GM12801 (cell line): ENCODE results near the gene PALLD.

Experiments
- TF ChIP-seq, protein P1 (sequence below): IDR thresholded peaks from one replicate; pipeline ENCODE4 v1.5.1; 2011; ENCODE audit warnings: control low read depth; ENCODE audit not compliant: insufficient read length; ENCODE audit errors: extremely low read depth

The PALLD gene

DNA sequence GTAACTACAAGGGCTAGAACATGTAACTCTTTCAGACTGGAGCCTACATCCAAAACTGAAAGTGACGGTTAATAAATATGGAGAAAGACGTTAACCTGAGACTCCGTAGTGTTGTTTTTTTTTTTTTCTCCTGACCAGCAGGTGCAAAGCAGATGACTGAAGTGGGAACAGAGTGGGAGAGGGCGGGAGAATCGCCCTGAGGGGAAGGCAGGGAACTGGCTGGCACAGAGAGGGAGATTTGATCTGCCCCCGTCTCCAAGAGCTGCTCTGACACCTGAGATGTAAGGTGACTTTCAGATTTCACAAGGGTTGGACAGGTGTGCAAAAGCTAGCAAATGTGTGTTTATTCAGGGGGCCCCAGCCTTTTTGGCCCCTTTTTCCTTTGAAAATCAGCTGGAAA is 180.2 kb downstream of the PALLD start:
- TF ChIP-seq, protein P1, sequence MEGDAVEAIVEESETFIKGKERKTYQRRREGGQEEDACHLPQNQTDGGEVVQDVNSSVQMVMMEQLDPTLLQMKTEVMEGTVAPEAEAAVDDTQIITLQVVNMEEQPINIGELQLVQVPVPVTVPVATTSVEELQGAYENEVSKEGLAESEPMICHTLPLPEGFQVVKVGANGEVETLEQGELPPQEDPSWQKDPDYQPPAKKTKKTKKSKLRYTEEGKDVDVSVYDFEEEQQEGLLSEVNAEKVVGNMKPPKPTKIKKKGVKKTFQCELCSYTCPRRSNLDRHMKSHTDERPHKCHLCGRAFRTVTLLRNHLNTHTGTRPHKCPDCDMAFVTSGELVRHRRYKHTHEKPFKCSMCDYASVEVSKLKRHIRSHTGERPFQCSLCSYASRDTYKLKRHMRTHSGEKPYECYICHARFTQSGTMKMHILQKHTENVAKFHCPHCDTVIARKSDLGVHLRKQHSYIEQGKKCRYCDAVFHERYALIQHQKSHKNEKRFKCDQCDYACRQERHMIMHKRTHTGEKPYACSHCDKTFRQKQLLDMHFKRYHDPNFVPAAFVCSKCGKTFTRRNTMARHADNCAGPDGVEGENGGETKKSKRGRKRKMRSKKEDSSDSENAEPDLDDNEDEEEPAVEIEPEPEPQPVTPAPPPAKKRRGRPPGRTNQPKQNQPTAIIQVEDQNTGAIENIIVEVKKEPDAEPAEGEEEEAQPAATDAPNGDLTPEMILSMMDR: no peak

DNA sequence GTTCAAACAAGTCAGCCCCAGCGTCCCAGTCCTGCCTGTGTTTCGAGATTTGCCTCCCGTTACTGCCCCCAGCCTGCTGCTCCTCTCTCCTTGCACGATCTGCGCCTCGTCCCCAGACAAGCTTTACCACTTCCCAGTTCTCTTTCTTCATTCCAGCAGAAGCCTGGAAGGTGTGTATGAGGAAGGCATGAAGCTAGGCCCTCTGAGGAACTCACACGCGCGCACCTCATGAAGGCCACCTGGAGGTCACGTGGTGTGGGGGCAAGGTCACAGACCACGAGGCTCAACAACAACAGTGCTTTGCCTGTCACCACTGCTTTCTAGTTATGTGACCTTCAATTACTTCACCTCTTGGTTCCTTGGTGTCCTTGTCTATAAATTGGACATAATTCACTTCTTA is 181.0 kb downstream of the PALLD start:
- TF ChIP-seq, protein P1: no peak

DNA sequence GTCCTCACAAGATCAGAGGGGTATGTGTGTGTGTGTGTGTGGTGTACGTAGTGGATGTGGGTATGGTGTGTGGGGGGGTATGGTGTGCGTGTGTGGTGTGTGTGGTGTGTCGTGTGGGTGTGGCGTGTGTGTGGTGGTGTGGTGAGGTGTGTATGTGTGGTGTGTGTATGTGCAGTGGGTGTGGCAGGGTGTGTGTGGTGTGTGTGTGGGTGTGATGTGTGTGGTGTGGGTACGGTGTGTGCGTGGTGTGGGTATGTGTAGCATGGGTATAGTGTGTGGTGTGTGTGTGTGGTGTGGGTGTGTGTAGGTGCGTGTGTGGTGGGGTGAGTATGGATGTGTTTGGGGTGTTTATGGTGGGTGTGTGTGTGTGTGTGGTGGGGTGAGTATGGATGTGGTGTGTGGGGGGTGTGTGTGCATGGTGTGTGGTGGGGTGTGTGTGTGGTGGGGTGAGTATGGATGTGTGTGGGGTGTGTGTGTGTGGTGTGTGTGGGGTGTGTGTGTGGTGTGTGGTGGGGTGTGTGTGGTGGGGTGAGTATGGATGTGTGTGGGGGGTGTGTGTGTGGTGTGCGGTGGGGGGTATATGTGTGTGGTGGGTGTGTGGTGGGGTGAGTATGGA is 182.0 kb downstream of the PALLD start:
- TF ChIP-seq, protein P1: no peak

DNA sequence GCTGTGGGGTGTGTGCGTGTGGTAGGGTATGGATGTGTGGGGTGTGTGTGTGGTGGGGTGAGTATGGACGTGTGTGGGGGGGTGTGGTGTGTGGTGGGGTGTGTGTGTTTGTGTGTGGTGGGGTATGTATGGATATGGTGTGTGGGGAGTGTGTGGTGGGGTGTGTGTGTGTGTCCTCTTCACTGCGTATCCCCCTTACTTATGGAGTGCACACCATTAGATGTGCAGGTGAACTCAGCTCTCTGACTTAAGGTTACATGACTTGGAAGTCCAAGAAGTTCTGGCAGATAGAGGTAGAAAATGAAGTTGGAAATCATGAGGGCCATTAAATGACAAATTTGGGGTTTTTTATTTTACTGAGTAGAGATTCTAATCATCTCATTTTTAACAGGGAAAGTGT is 182.5 kb downstream of the PALLD start:
- TF ChIP-seq, protein P1: no peak

DNA sequence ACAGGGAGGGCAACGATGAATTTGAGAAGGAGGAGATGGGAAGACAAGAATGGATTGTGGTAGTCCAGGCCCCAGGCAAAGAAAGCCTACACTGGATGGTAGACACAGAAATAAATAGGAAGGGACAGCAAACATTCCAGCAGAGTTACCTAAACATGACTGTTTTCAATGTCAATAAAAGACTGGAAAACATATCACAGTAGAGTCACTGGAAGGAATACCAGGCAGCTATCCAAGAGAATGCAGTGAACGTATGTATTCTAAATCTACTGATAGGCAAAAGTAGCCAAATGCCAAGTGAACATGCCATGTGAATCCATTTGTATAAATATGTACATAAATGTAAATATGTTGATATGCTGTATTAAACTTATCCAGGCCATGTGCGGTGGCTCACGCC is 183.0 kb downstream of the PALLD start:
- TF ChIP-seq, protein P1: no peak

DNA sequence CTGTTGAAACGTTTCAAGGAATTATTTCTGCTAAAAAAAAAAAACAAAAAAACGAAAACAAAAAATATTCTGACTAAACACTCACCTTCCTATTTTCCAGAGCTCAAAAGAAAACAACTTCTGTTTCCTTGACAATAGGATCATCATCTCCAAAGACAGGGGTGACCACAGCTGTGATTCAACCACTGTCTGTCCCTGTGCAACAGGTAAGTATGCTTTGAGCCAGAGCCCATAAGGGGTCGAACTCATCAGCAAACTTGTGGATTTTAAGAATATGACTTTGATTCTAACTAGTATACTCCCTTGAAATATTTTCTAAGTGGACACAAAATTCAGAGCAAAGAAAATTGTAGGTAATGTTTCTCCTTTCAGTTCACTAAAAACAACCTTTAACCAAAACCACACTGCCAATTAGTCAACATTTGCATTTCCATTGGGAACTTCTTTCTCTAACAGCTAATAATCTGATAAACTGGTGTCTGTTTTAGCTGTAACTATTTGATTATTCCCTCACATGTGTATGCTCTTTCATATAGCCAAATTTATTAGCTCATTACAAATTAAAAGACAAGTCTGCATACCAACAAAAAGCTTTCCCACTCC is 186.1 kb downstream of the PALLD start:
- TF ChIP-seq, protein P1: no peak

DNA sequence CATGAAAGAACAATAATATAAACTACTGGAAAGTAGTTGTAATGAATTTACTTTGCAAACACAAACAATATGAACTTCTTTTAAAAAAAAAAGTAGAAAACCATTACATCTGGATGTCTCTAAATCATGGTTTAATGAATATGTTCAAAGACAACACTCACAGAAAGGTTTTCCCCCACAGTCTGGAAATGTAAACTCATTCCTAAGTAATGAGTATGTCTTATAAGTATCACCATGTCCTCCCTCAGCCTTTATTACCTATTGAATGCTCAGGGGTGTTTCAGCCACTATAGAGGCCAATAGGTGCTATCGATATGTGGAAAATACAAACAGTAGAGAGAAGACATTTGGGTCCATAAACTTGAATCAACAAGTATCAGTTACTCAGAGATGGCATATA is 186.7 kb downstream of the PALLD start:
- TF ChIP-seq, protein P1: no peak
